ENCODE data around the gene PSMD5. TPM values are rescaled to one million over a fixed set of nuclear protein-coding genes. Genes with fewer than 3 reads are reported as not detected.

PSMD5 gene
- polyA plus RNA-seq, 1 donor (not counting 4 experiments of a cell fraction or from before 2014, with no cell fraction given) = 55.2 TPM

GRCh38 chr9:120818595-120818994 lies 24.1 kb downstream of the PSMD5 start:
- H3K36me3 ChIP-seq (ENCODE audit: control insufficient read depth in 2 of 2, extremely low read depth in 1 of 2, insufficient read depth in 2 of 2, low read length in 2 of 2) = peaks cover 5 to 19% of the 10 kb centered on the region in 2 experiments
- TF ChIP-seq CTCF (optimal IDR thresholded peaks at IDR 0.05 in 1 of 3, IDR thresholded peaks at IDR 0.05 in 1 of 3, conservative IDR thresholded peaks at IDR 0.05 in 1 of 3; ENCODE audit: extremely low read depth in 1 of 3, insufficient read depth in 2 of 3, low read length in 3 of 3) (no peak), EZH2 (IDR thresholded peaks at IDR 0.05; ENCODE audit: low read length) (no peak)
- DNase-seq (ENCODE audit: low read depth, low spot score) (no peak), FAIRE-seq (no peak)
- H3K4me1 ChIP-seq (ENCODE audit: control insufficient read depth, extremely low read depth, insufficient read depth, low read length) = no peaks in the 10 kb centered on the region
- H3K9me3 ChIP-seq (ENCODE audit: control insufficient read depth, low read depth, low read length) = no peaks in the 10 kb centered on the region
- no peak overlapping the region for H3K4me3 ChIP-seq (ENCODE audit: control insufficient read depth in 2 of 3, extremely low read depth in 1 of 3, insufficient read depth in 2 of 3, low read depth in 1 of 3, low read length in 3 of 3)
- H2AFZ ChIP-seq (ENCODE audit: control insufficient read depth, low read length) = no peak overlapping the region
- dilution Hi-C loops (cut with MboI; ENCODE audit: extremely low pct_ligation_motif_present, low sequenced_read_pairs) = no loop called here
- no peak overlapping the region for H3K4me2 ChIP-seq (ENCODE audit: control insufficient read depth, extremely low read depth, insufficient read depth, low read depth, low read length)
- H3K27ac ChIP-seq (ENCODE audit: control insufficient read depth, insufficient read depth, low read length) = no peak overlapping the region
- H3K27me3 ChIP-seq (ENCODE audit: control insufficient read depth, extremely low read depth, insufficient read depth, low read length) = no peaks in the 10 kb centered on the region
- no peaks in the 10 kb centered on the region for H3K9me1 ChIP-seq (ENCODE audit: control insufficient read depth, extremely low read depth, insufficient read depth, low read length)
- no peak overlapping the region for H3K9ac ChIP-seq (ENCODE audit: control insufficient read depth, extremely low read depth, insufficient read depth, low read length)
- no peaks in the 10 kb centered on the region for H4K20me1 ChIP-seq (ENCODE audit: control insufficient read depth, extremely low read depth, insufficient read depth, low read length)
- no peaks in the 10 kb centered on the region for H3K79me2 ChIP-seq (ENCODE audit: control insufficient read depth, insufficient read depth, low read length)

GRCh38 chr9:120815075-120815474 lies 27.6 kb downstream of the PSMD5 start:
- dilution Hi-C loops (cut with MboI; ENCODE audit: extremely low pct_ligation_motif_present, low sequenced_read_pairs) = no loop called here
- H3K9me3 ChIP-seq (ENCODE audit: control insufficient read depth, low read depth, low read length) = no peaks in the 10 kb centered on the region
- no peaks in the 10 kb centered on the region for H3K9me1 ChIP-seq (ENCODE audit: control insufficient read depth, extremely low read depth, insufficient read depth, low read length)
- H3K4me3 ChIP-seq (ENCODE audit: control insufficient read depth in 2 of 3, extremely low read depth in 1 of 3, insufficient read depth in 2 of 3, low read depth in 1 of 3, low read length in 3 of 3) = no peak overlapping the region
- H2AFZ ChIP-seq (ENCODE audit: control insufficient read depth, low read length) = no peak overlapping the region
- DNase-seq (ENCODE audit: low read depth, low spot score) (no peak), FAIRE-seq (peak; percentile 76)
- TF ChIP-seq EZH2 (IDR thresholded peaks at IDR 0.05; ENCODE audit: low read length) = no peak
- no peak for TF ChIP-seq CTCF (optimal IDR thresholded peaks at IDR 0.05 in 1 of 3, IDR thresholded peaks at IDR 0.05 in 1 of 3, conservative IDR thresholded peaks at IDR 0.05 in 1 of 3; ENCODE audit: extremely low read depth in 1 of 3, insufficient read depth in 2 of 3, low read length in 3 of 3)
- no peak overlapping the region for H3K27ac ChIP-seq (ENCODE audit: control insufficient read depth, insufficient read depth, low read length)
- no peaks in the 10 kb centered on the region for H3K27me3 ChIP-seq (ENCODE audit: control insufficient read depth, extremely low read depth, insufficient read depth, low read length)
- H4K20me1 ChIP-seq (ENCODE audit: control insufficient read depth, extremely low read depth, insufficient read depth, low read length) = no peaks in the 10 kb centered on the region
- no peak overlapping the region for H3K9ac ChIP-seq (ENCODE audit: control insufficient read depth, extremely low read depth, insufficient read depth, low read length)
- H3K36me3 ChIP-seq (ENCODE audit: control insufficient read depth in 2 of 2, extremely low read depth in 1 of 2, insufficient read depth in 2 of 2, low read length in 2 of 2) = peaks cover 0 to 9% of the 10 kb centered on the region in 2 experiments
- H3K79me2 ChIP-seq (ENCODE audit: control insufficient read depth, insufficient read depth, low read length) = no peaks in the 10 kb centered on the region
- H3K4me1 ChIP-seq (ENCODE audit: control insufficient read depth, extremely low read depth, insufficient read depth, low read length) = no peaks in the 10 kb centered on the region
- no peak overlapping the region for H3K4me2 ChIP-seq (ENCODE audit: control insufficient read depth, extremely low read depth, insufficient read depth, low read depth, low read length)
